SIG-M5 treated with dmso at 0.1 percent for 504 hours (cell line): ENCODE measurements around the gene HHLA2.
"Not testable (repeated sequence)": the region's sequence is repeated elsewhere in the genome, so short reads cannot be mapped to it uniquely, and the experiment has no call there.

Experiments used
- DNase-seq: peaks from one replicate; lab custom pipeline; 2025; ENCODE audit not compliant: unreplicated experiment; lab: John Stamatoyannopoulos, UW

HHLA2 gene

DNA sequence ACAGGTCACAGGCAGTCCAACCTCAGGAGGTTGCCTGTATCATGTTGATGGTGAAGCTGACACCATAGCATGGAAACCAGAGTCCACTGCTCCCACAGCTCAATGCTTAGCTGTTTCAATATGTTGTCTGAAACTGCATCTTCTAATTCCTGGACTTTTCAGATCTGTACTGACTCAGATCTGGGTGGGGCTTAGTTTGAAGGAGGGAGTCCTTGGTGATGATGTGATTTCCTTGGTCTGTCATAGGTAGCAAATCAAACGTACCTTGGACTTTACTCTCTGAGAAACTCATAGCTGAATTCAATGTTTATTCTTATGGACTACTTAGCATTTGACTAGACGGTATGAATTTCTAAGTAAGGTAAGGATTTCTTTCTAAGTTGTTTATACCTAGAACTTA is at the start of gene HHLA2:
Gene HHLA2 (plus strand): TSS at position 310 of the 400 bp plus-strand sequence. CDS start 55,266 bp downstream, outside the sequence.
- no peak for DNase-seq

DNA sequence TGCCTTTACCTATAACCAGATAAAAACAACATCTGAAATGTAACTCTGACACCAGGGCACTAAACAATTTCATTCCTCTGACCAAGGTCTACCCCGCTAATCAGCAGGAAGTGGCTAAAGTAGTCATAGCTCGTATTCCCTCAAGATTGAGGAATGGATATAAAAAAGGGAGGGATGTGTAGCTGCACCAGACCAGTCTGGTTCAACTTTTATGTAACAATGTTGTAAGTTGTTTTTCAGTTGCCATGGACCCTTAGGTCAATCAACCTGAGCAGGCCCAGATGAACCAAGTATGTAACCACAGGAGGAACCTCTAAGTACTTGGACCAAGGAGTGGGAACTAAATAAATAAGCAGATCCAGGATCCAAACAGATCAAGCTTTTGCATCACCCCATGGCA is 45.7 kb upstream of the HHLA2 start:
- no peak for DNase-seq

DNA sequence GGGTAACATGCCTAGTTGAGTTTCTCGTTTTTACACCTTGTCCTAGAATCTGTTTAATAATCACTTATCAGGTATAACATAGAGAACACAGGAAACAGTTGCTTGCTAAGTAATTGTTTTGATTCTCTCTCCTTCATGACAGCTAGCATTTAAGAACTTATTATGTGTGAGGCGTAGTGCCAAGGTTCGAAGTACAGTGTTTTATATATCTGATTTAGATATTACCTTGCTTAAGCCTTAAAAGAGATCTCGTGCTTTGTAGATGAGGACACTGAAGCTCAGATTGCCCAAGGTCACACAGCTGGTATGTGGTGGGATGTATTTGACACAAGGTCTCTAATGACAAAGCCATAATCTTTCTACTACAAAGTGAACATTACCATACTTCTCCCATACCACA is 45.1 kb upstream of the HHLA2 start:
- no peak for DNase-seq

DNA sequence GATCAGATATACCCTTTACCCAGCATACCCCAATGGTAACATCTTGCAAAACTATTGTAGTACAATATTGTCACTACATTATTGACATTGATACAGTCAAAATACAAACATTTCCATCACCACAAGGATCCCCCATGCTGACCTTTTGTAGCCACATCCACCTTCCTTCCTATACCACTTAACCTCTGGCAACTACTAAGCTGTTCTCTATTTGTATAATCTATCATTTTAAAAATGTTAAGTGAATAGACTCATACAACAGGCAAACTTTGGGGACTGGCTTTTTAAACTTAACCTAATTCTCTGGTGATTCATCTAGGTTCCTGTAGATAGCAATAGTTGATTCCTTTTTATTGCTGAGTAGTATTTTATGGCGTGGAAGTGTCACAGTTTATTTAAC is 44.5 kb upstream of the HHLA2 start:
- no peak for DNase-seq

DNA sequence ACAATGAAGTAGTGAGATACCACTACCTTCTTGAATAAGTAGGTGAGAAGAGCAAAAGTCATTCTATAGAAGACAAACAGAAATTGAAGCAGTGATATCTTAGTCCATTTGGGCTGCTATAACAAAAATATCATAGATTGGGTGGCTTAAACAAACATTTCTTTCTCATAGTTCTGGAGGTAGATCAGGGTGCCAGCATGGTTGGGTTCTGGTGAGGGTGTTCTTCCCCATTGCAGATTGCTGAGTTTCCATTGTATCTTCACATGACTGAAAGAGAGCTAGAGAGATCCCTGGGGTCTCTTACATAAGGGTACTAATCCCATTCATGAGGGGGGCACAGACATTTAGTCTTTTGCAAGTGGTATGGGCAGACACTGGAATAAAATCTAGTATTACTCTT is 41.2 kb upstream of the HHLA2 start:
- no peak for DNase-seq

- DNase-seq = not testable (repeated sequence)
Observed at GRCh38 chr3:108264534-108265298, 31.6 kb upstream of the HHLA2 start.

- not testable (repeated sequence) for DNase-seq
Observed at GRCh38 chr3:108268235-108268634, 28.1 kb upstream of the HHLA2 start.

DNA sequence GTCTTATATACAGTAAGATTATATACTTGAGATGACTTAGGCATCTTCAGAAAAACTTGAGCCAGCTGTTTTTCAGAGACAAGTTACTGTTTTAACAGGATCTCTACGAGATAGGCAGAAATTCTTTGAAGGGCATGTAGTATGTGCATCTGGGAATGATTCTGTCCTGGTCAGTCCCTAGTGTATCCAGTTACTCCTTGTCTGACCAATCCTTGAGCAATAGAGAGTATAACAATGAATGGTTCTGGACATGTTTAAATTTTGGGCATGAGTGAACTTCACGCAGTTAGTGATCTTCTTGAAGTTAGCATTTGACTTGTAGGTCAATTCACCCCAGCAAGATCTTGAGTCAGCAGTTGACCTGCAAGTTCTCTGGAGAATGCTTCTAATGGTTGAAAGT is 24.7 kb upstream of the HHLA2 start:
- DNase-seq = no peak

GRCh38 chr3:108279066-108279465 is 17.3 kb upstream of the HHLA2 start:
- DNase-seq = not testable (repeated sequence)

DNA sequence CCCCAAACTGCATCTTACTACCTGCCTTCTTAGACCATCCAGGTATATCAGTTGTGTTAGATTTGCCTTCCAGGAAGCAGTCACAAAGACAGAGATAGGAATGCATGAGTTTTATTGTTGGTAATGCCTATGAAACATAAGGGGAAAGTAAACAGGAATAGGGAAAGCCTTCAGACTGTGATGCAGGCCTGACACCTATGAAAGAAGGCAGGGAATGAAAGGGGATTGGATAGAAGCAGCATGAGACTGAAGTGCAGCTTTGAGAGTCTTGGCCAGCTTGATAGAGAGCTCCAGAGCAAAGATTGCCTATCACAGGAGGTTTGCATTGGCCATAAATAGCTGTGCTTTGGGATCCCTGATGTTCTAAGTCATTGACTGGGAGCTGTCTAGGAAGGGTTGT is 15.9 kb upstream of the HHLA2 start:
- DNase-seq = no peak

GRCh38 chr3:108281670-108282069 is 14.7 kb upstream of the HHLA2 start:
- no peak for DNase-seq

DNA sequence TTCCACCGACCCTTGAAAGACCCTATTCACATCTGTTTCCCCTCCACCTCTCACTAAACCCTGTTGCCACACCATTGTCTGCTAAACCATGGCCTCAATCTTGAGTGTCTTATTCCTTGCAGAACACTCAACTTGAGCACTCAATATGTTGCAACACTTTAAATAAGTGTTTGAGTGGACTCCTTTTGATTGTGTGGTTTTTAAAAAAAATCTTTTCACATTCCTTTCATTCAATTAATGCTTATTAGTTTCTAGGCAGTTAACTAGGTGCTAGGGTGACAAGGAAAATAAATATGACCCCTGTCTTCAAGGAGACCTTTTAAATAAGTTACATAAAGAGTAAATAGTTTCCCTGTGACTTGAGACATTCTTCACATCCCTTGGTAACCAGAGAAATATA is 13.3 kb upstream of the HHLA2 start:
- no peak for DNase-seq

GRCh38 chr3:108283989-108284388 is 12.4 kb upstream of the HHLA2 start:
- no peak for DNase-seq

- DNase-seq = no peak
Observed at GRCh38 chr3:108285176-108285575, 11.2 kb upstream of the HHLA2 start.

- DNase-seq = no peak
Observed at GRCh38 chr3:108287146-108287545, 9.2 kb upstream of the HHLA2 start.

DNA sequence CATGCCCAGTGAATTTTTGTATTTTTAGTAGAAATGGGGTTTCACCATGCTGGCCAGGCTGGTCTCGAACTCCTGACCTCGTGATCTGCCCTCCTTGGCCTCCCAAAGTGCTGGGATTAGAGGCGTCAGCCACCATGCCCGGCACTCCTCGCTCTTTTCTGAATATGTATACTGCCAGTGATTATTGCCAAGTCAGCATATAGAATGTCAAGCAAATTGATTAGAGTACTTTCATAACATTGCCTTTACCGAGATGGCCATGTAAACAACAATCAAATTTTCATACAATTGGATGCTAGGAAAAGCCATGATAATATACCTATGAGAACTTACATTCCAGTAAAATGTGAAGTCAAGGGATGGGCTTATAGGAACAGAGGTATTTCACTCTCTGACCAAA is 8.2 kb upstream of the HHLA2 start:
- DNase-seq = not testable (repeated sequence)

- DNase-seq = no peak
Observed at GRCh38 chr3:108289159-108289558, 7.2 kb upstream of the HHLA2 start.

DNA sequence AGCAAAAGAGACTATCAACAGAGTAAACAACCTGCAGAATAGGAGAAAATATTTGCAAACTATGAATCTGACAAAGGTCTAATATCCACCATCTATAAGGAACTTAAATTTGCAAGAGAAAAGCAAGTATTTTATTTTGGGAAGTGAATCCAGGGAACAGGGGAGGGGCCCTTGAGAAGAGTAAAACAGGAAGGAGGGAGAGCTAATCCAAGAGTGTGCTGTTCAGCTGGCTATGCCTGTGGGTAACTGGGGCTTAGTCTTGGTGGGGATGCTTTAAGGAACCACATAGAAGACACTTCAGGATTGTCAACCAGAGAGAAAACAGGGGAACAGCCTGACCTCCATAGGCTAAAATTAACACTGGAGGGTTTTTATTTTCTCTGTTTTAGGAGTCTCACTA is 3.9 kb upstream of the HHLA2 start:
- DNase-seq = peak; percentile 89

- DNase-seq = peak; percentile 87
Observed at GRCh38 chr3:108292905-108293328, 3.4 kb upstream of the HHLA2 start.

GRCh38 chr3:108293858-108294257 is 2.5 kb upstream of the HHLA2 start:
- peak; percentile 88 for DNase-seq

DNA sequence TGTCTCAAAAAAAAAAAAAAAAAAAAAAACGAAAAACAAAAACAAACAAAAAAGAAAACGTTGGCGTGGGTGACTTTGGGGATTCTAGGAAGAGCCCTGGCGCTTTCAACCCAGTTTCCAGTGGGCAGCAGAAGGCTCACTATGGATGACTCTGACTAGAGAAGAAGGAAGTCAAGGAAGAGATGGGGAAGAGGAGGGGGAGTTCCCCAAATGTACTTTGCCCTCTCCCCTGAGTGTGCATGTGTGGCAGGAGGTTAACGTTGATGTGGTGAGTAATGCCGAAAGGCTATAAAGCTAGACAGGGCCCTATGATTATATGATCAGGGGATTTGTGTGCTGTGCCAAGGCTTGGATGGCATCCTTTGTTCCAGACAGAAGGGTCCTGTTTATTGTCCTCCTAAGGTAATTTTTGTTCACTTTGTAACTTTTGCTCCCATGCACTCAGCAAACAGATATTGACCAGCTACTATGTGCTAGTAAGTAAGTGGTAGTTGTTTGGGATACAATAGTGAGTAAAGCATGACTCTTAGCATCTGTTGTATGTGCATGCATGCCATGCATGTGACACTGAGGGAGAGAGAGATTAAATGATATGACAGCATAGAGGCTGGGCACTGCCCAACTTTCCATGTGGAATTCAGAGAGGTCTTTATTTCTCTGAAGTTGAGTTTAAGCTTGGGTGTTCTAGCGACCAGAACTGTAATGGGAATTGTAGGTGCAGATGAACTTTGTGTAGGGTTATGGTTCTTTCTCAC is 750 bp upstream of the HHLA2 start:
- peak; percentile 42 for DNase-seq

DNA sequence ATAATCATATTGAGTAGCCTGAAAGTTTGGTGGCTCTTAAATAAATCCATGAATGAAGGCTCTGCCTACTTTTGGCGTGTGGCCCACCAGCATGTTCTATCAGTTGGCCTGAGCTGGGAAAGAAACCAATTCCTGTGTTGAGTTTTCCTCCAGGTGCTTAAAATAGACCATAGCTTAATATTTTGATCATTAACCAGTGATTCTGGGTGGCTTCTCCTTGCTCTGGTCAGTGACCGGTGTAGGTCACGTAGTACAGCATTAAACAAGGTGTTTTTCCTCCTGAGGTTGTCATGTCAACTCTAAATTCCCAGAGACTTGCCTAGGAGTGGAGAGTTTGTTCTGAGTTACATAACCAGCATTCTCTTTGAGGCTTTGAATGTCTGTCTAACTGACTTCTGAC is 1.3 kb downstream of the HHLA2 start:
- DNase-seq = no peak
